ENCODE data around the gene RGS12.

- TF ChIP-seq CTCF (IDR thresholded peaks at IDR 0.05) (no peak), POLR2A (IDR thresholded peaks at IDR 0.05) (no peak)
Observed at GRCh38 chr4:3312362-3312761, 19.5 kb downstream of the RGS12 start.
